BJ (cell line): ENCODE data around the gene FAM107B. TPM values are rescaled to one million over a fixed set of nuclear protein-coding genes. Genes with fewer than 3 reads are reported as not detected.

Experiments
- CTCF ChIA-PET: fragments of 350-600 bp; formaldehyde crosslinking; extraction: SDS; loops from one replicate; lab custom pipeline; 2021; ENCODE audit warnings: antibody characterized with exemption, inconsistent platforms; lab: Yijun Ruan, JAX
- POLR2A ChIA-PET: fragments of 300-600 bp; sonication (Branson Sonifier 250); formaldehyde crosslinking; extraction: SDS; loops from one replicate; lab custom pipeline; 2021; ENCODE audit warnings: antibody characterized with exemption; lab: Charles Lee
- DNase-seq: peaks from one replicate; pipeline ENCODE4 v3.0.0-alpha.2; 2011; ENCODE audit warnings: low read depth
- H3K27me3 ChIP-seq: 2 replicates; pipeline ENCODE4 v1.6.0; 2011; ENCODE audit warnings: low read length; ENCODE audit not compliant: control insufficient read depth, insufficient read depth
- H3K36me3 ChIP-seq: 2 replicates; pipeline ENCODE4 v1.5.1; 2011; ENCODE audit warnings: low read length; ENCODE audit not compliant: control insufficient read depth, insufficient read depth
- H3K4me3 ChIP-seq: 2 replicates; pipeline ENCODE4 v1.5.1; 2011; ENCODE audit warnings: low read depth, mild to moderate bottlenecking, control low read depth, low read length
- polyA plus RNA-seq: library from polyadenylated mRNA; depleted of rRNA; stranded (reverse); fragments of >200 nt; gene quantifications from 2 replicates; pipeline ENCODE4 v1.2.3, GENCODE V29; 2011
- TF ChIP-seq, protein P1 (sequence below): IDR thresholded peaks from 2 replicates; pipeline ENCODE4 v1.5.1; 2011; ENCODE audit warnings: low read depth, mild to moderate bottlenecking, control low read depth, inconsistent platforms, low read length, moderate library complexity; ENCODE audit not compliant: insufficient read depth

Gene FAM107B
- polyA plus RNA-seq, 1 experiment: 11.3 TPM

DNA sequence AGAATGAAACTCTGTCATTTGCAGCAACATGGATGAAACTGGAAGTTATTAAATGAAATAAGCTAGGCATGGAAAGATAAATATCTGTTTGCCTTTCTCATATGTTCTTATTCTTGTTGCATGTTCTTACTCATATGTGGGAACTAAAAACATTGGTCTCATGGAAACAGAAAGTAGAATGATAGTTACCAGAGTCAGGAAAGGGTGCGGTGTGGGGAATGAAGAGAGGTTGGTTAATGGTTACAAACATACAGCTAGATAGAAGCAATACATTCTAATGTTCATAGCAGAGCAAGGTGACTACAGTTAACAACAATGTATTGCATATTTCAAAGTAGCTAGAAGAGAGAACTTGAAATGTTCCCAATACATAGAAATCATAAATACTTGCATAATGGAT is 105.1 kb downstream of the FAM107B start:
- ChIA-PET CTCF (interaction anchor here (1.3 kb wide), 1 partner anchor 14 kb away, joined by 4 read pairs; no protein-coding TSS in a partner anchor), POLR2A (no interaction called here)
- no peak for DNase-seq
- no peaks in the 10 kb centered on the region for H3K27me3 ChIP-seq
- TF ChIP-seq, protein P1, sequence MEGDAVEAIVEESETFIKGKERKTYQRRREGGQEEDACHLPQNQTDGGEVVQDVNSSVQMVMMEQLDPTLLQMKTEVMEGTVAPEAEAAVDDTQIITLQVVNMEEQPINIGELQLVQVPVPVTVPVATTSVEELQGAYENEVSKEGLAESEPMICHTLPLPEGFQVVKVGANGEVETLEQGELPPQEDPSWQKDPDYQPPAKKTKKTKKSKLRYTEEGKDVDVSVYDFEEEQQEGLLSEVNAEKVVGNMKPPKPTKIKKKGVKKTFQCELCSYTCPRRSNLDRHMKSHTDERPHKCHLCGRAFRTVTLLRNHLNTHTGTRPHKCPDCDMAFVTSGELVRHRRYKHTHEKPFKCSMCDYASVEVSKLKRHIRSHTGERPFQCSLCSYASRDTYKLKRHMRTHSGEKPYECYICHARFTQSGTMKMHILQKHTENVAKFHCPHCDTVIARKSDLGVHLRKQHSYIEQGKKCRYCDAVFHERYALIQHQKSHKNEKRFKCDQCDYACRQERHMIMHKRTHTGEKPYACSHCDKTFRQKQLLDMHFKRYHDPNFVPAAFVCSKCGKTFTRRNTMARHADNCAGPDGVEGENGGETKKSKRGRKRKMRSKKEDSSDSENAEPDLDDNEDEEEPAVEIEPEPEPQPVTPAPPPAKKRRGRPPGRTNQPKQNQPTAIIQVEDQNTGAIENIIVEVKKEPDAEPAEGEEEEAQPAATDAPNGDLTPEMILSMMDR: no peak
- no peaks in the 10 kb centered on the region for H3K36me3 ChIP-seq
- H3K4me3 ChIP-seq: no peak overlapping the region

DNA sequence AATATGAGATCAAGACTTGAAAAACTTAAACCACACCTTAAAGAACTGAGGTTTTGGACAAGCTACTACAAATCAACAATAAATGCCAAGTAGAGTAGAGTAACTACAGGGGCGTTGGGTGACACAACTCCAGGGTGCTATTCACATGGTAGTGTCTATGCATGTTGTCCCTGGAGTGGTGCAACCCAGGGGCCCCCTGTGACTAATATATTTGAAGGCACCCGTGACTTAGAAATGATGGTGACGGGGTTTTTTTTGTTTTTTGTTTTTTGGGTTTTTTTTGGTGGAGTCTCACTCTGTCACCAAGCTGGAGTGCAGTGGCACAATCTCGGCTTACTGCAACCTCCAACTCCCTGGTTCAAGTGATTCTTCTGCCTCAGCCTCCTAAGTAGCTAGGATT is 106.9 kb downstream of the FAM107B start:
- Histone ChIP-seq H3K27me3 (no peaks in the 10 kb centered on the region), H3K36me3 (no peaks in the 10 kb centered on the region), H3K4me3 (no peak overlapping the region)
- TF ChIP-seq, protein P1: no peak
- CTCF ChIA-PET: no interaction called here
- POLR2A ChIA-PET: no interaction called here
- DNase-seq: no peak

DNA sequence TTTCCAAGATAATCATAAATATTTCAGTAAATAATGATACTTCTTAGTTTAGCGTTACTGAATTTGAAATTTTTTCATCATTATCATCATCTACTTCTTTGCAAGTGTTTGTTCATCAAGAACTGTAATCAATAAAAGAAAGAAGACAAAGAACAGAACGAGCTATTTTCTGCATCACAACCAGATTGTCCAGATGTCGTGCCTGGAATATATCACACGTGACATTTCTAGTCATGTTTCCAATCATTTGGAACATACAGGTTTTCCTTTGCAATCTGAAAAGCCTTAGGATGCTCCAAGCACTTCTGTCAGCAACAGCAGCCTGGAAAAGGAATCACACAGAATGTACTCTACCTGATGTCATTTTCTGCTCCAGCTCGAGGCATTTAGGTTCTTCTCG is 107.4 kb downstream of the FAM107B start:
- CTCF ChIA-PET: no interaction called here
- TF ChIP-seq, protein P1: no peak
- H3K36me3 ChIP-seq: no peaks in the 10 kb centered on the region
- POLR2A ChIA-PET: no interaction called here
- no peak for DNase-seq
- no peak overlapping the region for H3K4me3 ChIP-seq
- no peaks in the 10 kb centered on the region; the same call in 1 of the 2 replicates for H3K27me3 ChIP-seq

DNA sequence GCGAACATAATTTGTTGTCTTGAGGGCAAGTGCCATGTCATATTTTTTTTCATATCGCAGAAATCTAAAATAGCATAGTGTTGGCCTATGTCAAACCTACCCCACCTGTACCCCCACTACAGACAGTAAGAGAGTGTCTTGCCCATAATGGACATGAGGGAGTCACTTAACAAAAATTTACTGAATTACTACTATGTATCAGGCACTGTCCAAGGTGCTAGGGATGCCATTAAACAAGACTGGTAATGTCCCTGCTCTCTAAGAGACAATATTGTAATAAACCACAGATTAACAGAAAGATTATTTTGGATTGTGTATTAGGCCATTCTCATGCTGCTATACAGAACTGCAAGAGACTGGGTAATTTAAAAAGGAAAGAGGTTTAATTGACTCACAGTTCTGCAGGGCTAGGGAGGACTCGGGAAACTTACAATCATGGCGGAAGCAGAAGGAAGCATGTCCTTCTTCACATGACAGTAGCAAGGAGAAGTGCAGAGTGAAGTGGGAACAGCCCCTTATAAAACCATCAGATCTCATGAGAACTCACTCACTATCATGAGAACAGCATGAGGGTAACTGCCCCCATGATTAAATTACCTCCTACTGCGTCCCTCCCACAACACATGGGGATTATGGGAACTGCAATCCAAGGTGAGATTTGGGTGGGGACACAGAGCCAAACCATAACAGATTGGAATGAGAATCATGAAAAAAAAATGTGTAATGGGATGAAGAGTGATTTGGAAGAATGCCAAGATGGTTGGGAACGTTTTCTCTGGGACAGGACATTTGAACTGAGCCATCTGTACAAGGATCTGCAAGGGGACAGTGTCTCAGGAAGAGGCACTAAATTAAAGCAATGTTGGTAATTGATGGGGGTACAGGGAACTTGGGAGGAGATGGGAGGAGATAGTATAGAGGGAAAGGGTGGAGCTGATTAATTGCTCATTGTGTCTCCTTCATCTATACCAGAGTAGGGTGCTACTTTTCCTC is 108.5 kb downstream of the FAM107B start:
- H3K4me3 ChIP-seq: no peak overlapping the region
- H3K36me3 ChIP-seq: no peaks in the 10 kb centered on the region
- no peak for DNase-seq
- POLR2A ChIA-PET: no interaction called here
- H3K27me3 ChIP-seq: no peaks in the 10 kb centered on the region; the same call in 1 of the 2 replicates
- CTCF ChIA-PET: no interaction called here
- TF ChIP-seq, protein P1: no peak

DNA sequence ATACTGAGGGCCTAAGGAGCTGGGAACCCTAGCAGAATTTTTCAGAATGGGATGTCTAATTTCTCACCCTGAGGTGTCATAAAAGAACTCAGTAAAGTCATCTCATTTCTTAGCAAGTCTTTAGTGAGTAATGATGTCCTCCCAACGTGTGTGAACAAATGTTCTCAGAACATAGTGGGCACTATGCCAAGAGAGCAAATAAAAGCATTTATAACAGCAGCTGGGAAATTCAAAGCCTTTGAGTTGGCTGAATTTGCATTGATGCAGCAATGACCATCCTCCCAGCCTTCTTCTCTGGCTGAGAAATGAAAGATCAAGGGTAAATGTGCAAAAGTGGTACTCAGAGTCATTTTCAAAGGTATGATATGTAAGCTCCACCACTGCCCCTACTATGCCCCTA is 109.4 kb downstream of the FAM107B start:
- no peak for DNase-seq
- H3K36me3 ChIP-seq: no peaks in the 10 kb centered on the region
- POLR2A ChIA-PET: no interaction called here
- no peaks in the 10 kb centered on the region; the same call in 1 of the 2 replicates for H3K27me3 ChIP-seq
- CTCF ChIA-PET: no interaction called here
- H3K4me3 ChIP-seq: no peak overlapping the region
- TF ChIP-seq, protein P1: no peak
